PC-9 (cell line): ENCODE data around the gene WDR11.

Experiments used
- EZH2 ChIP-seq: fragments of 200-600 bp; sonication (generic); IDR thresholded peaks from 2 replicates; pipeline ENCODE4 v1.8.0; 2017; ENCODE audit warnings: antibody characterized with exemption, low read depth
- TF ChIP-seq, protein P1 (sequence below): fragments of 200-600 bp; sonication (generic); conservative IDR thresholded peaks from 2 replicates; pipeline ENCODE4 v1.6.1; 2017; ENCODE audit warnings: mixed run types, antibody characterized with exemption, mild to moderate bottlenecking, moderate library complexity

DNA sequence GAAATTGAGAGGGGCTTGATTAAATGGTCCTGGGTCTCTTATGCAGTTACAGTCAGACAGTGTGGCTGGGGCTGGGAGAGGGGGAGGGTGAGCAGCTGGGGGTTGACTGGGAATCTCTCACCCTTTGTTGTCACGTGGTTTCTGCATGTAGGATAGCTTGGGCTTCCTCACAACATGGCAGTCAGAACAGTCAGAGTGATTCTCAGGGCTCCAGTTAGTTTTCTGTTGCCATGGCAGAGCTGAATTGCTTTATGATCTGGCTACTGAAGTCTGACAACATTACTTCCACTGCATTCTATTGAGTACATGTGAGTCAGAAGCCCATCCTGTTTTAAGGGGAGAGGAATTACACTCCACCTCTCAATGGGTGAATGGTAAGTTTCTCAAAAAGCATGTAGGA, 102.7 kb downstream of the WDR11 start:
- no peak for TF ChIP-seq EZH2
- TF ChIP-seq, protein P1, sequence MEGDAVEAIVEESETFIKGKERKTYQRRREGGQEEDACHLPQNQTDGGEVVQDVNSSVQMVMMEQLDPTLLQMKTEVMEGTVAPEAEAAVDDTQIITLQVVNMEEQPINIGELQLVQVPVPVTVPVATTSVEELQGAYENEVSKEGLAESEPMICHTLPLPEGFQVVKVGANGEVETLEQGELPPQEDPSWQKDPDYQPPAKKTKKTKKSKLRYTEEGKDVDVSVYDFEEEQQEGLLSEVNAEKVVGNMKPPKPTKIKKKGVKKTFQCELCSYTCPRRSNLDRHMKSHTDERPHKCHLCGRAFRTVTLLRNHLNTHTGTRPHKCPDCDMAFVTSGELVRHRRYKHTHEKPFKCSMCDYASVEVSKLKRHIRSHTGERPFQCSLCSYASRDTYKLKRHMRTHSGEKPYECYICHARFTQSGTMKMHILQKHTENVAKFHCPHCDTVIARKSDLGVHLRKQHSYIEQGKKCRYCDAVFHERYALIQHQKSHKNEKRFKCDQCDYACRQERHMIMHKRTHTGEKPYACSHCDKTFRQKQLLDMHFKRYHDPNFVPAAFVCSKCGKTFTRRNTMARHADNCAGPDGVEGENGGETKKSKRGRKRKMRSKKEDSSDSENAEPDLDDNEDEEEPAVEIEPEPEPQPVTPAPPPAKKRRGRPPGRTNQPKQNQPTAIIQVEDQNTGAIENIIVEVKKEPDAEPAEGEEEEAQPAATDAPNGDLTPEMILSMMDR: no peak
